Endothelial cell (in vitro differentiated cells): ENCODE results near the gene APOBEC2. TPM values are rescaled to one million over a fixed set of nuclear protein-coding genes. Genes with fewer than 3 reads are reported as not detected.
A peak's percentile ranks its signal among the peaks of the same experiment; 100 is the strongest.

Source experiments
- DNase-seq: peaks from one replicate; pipeline ENCODE4 v3.0.0; 2021; ENCODE audit warnings: low spot score
- H3K27ac Mint-ChIP-seq: one replicate; pipeline ENCODE4 v1.8.0; 2021; ENCODE audit warnings: mixed read lengths, inconsistent platforms; ENCODE audit not compliant: unreplicated experiment
- H3K27me3 Mint-ChIP-seq: one replicate; pipeline ENCODE4 v1.8.0; 2021; ENCODE audit warnings: mild to moderate bottlenecking, moderate library complexity, mixed read lengths, inconsistent platforms; ENCODE audit not compliant: unreplicated experiment
- H3K36me3 Mint-ChIP-seq: one replicate; pipeline ENCODE4 v1.8.0; 2021; ENCODE audit warnings: mild to moderate bottlenecking, low read depth, mixed read lengths, inconsistent platforms; ENCODE audit not compliant: unreplicated experiment
- H3K4me1 Mint-ChIP-seq: one replicate; pipeline ENCODE4 v1.8.0; 2021; ENCODE audit warnings: mild to moderate bottlenecking, mixed read lengths, inconsistent platforms; ENCODE audit not compliant: unreplicated experiment
- H3K4me3 Mint-ChIP-seq: one replicate; pipeline ENCODE4 v1.8.0; 2021; ENCODE audit warnings: mild to moderate bottlenecking, mixed read lengths, inconsistent platforms; ENCODE audit not compliant: unreplicated experiment
- H3K9me3 Mint-ChIP-seq: one replicate; pipeline ENCODE4 v1.8.0; 2021; ENCODE audit warnings: mixed read lengths, inconsistent platforms; ENCODE audit not compliant: unreplicated experiment
- CTCF ChIP-seq: fragments of 200-600 bp; sonication (generic); IDR thresholded peaks from one replicate; pipeline ENCODE4 v1.5.0; 2021; ENCODE audit warnings: antibody characterized with exemption; ENCODE audit not compliant: unreplicated experiment
- total RNA-seq: library from RNA; stranded (reverse); fragmentation: NEBNext Ultra II Directional; extraction: Animal tissue kit (Norgen Biotek cat#: 25700); gene quantifications from one replicate; pipeline ENCODE4 v1.2.1, GENCODE V29; 2021; ENCODE audit not compliant: unreplicated experiment

The APOBEC2 gene
- total RNA-seq, 1 donor from 2014 or later: not detected

- Mint-ChIP-seq H3K9me3 (no peaks in the 10 kb centered on the region), H3K27me3 (peaks cover 6% of the 10 kb centered on the region), H3K36me3 (no peaks in the 10 kb centered on the region), H3K4me1 (peaks cover 17% of the 10 kb centered on the region), H3K4me3 (no peak overlapping the region), H3K27ac (no peak overlapping the region)
- no peak for TF ChIP-seq CTCF
- no peak for DNase-seq
Measured at GRCh38 chr6:41047745-41048732, 5.0 kb upstream of the APOBEC2 start.

- Mint-ChIP-seq H3K4me1 (peaks cover 17% of the 10 kb centered on the region), H3K4me3 (no peak overlapping the region), H3K27me3 (peaks cover 8% of the 10 kb centered on the region), H3K36me3 (no peaks in the 10 kb centered on the region), H3K27ac (no peak overlapping the region), H3K9me3 (no peaks in the 10 kb centered on the region)
- TF ChIP-seq CTCF: no peak
- DNase-seq: no peak
Measured at GRCh38 chr6:41049521-41049920, 3.5 kb upstream of the APOBEC2 start.

- no peak overlapping the region for H3K27ac Mint-ChIP-seq
- no peaks in the 10 kb centered on the region for H3K36me3 Mint-ChIP-seq
- peaks cover 17% of the 10 kb centered on the region for H3K4me1 Mint-ChIP-seq
- no peaks in the 10 kb centered on the region for H3K9me3 Mint-ChIP-seq
- H3K27me3 Mint-ChIP-seq: peaks cover 8% of the 10 kb centered on the region
- H3K4me3 Mint-ChIP-seq: no peak overlapping the region
- DNase-seq: no peak
- no peak for TF ChIP-seq CTCF
Measured at GRCh38 chr6:41049955-41050354, 3.0 kb upstream of the APOBEC2 start.

GRCh38 chr6:41050536-41050935 is 2.5 kb upstream of the APOBEC2 start:
- no peak overlapping the region for H3K4me3 Mint-ChIP-seq
- TF ChIP-seq CTCF: no peak
- H3K36me3 Mint-ChIP-seq: no peaks in the 10 kb centered on the region
- no peak for DNase-seq
- H3K27me3 Mint-ChIP-seq: peaks cover 8% of the 10 kb centered on the region
- H3K4me1 Mint-ChIP-seq: peaks cover 17% of the 10 kb centered on the region
- no peak overlapping the region for H3K27ac Mint-ChIP-seq
- H3K9me3 Mint-ChIP-seq: no peaks in the 10 kb centered on the region

- H3K4me3 Mint-ChIP-seq: peak overlapping the region; percentile 0
- no peak for TF ChIP-seq CTCF
- DNase-seq: no peak
- no peaks in the 10 kb centered on the region for H3K9me3 Mint-ChIP-seq
- H3K27me3 Mint-ChIP-seq: peaks cover 8% of the 10 kb centered on the region
- no peaks in the 10 kb centered on the region for H3K36me3 Mint-ChIP-seq
- peaks cover 17% of the 10 kb centered on the region for H3K4me1 Mint-ChIP-seq
- peak overlapping the region; percentile 57 for H3K27ac Mint-ChIP-seq
Measured at GRCh38 chr6:41051873-41052272, 1.1 kb upstream of the APOBEC2 start.
